HL-60 (cell line): Measurements from ENCODE around the gene PADI2.

Experiments used
- DNase-seq, 2 experiments: peaks; one replicate each; pipeline ENCODE4 v3.0.0-alpha.2; 2010 to 2020; ENCODE audit warnings: low read depth in 1 of 2, low spot score in 1 of 2
- H3K27ac ChIP-seq: fragments of 250-450 bp; sonication (Bioruptor Pico); replicated peaks from 2 replicates; pipeline ENCODE4 v1.5.1; 2020; ENCODE audit warnings: mild to moderate bottlenecking, moderate library complexity
- H3K27me3 ChIP-seq: fragments of 250-450 bp; sonication (Bioruptor Pico); 2 replicates; pipeline ENCODE4 v1.5.1; 2021; ENCODE audit warnings: mild to moderate bottlenecking, moderate library complexity; ENCODE audit not compliant: insufficient read depth, poor library complexity, severe bottlenecking
- H3K4me3 ChIP-seq: replicated peaks from 2 replicates; pipeline ENCODE4 v1.5.1; 2011; ENCODE audit warnings: mild to moderate bottlenecking, control low read depth, low read length; ENCODE audit not compliant: insufficient read depth
- CTCF ChIP-seq: IDR thresholded peaks from one replicate; pipeline ENCODE4 v1.5.1; 2011; ENCODE audit warnings: low read length, control low read depth, inconsistent platforms; ENCODE audit not compliant: insufficient read depth
- GABPA ChIP-seq: IDR thresholded peaks from 2 replicates; pipeline ENCODE4 v1.6.1; 2012; ENCODE audit warnings: low read depth
- POLR2AphosphoS5 ChIP-seq: IDR thresholded peaks from 2 replicates; pipeline ENCODE4 v1.6.1; 2012; ENCODE audit warnings: low read depth
- SPI1 ChIP-seq: IDR thresholded peaks from 2 replicates; pipeline ENCODE4 v1.6.1; 2012; ENCODE audit warnings: low read depth, mild to moderate bottlenecking, borderline replicate concordance
- TF ChIP-seq, protein P1 (sequence below): IDR thresholded peaks from 2 replicates; pipeline ENCODE4 v1.6.1; 2012; ENCODE audit warnings: low read depth; ENCODE audit not compliant: insufficient replicate concordance

The PADI2 gene

DNA sequence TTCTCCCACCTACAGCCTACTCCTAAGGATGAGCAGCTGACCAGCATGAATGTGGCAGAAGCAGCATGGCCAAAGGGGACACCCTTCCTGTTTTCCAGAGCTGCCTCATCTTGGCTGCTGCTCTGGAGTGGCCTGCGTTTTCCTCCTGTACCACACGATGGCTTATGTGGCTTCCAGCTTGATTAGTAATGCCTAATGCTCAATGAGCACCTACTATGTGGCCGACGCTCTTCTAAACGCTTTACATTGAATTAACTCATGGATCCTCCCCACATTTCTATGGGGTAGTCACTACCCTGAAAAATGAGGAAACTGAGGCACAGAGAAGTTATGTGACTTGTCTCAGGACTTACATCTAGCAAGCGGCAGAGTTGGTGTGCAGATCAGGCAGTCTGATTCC is 47.5 kb downstream of the PADI2 start:
- TF ChIP-seq, protein P1, sequence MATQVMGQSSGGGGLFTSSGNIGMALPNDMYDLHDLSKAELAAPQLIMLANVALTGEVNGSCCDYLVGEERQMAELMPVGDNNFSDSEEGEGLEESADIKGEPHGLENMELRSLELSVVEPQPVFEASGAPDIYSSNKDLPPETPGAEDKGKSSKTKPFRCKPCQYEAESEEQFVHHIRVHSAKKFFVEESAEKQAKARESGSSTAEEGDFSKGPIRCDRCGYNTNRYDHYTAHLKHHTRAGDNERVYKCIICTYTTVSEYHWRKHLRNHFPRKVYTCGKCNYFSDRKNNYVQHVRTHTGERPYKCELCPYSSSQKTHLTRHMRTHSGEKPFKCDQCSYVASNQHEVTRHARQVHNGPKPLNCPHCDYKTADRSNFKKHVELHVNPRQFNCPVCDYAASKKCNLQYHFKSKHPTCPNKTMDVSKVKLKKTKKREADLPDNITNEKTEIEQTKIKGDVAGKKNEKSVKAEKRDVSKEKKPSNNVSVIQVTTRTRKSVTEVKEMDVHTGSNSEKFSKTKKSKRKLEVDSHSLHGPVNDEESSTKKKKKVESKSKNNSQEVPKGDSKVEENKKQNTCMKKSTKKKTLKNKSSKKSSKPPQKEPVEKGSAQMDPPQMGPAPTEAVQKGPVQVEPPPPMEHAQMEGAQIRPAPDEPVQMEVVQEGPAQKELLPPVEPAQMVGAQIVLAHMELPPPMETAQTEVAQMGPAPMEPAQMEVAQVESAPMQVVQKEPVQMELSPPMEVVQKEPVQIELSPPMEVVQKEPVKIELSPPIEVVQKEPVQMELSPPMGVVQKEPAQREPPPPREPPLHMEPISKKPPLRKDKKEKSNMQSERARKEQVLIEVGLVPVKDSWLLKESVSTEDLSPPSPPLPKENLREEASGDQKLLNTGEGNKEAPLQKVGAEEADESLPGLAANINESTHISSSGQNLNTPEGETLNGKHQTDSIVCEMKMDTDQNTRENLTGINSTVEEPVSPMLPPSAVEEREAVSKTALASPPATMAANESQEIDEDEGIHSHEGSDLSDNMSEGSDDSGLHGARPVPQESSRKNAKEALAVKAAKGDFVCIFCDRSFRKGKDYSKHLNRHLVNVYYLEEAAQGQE, result no peak
- TF ChIP-seq GABPA, result no peak
- no peak for TF ChIP-seq POLR2AphosphoS5
- no peak for TF ChIP-seq SPI1
- TF ChIP-seq CTCF, result no peak
- Histone ChIP-seq H3K27ac (no peak overlapping the region), H3K27me3 (no peaks in the 10 kb centered on the region), H3K4me3 (no peak overlapping the region)
- no peak for DNase-seq

DNA sequence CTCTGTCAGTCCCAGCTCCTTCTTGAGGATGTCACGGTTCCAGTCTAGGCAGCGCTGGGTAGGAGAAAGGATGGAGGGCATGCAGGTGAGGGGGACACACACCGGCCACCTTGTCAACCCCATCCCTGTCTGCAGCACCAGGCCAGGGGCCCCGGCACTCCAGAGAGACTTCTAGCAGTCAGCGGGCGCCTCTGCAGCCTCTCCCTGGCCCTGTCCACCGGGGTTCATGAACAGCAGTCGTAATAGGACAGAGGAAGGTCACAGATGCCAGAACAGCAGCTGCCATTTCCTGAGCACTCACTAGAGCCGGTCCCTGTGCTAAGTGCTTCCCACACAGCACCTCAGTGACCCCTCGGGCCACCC is 49.1 kb downstream of the PADI2 start:
- Histone ChIP-seq H3K27me3 (no peaks in the 10 kb centered on the region), H3K4me3 (no peak overlapping the region), H3K27ac (no peak overlapping the region)
- TF ChIP-seq, protein P1, result no peak
- TF ChIP-seq SPI1, result no peak
- no peak for TF ChIP-seq GABPA
- no peak for TF ChIP-seq POLR2AphosphoS5
- TF ChIP-seq CTCF, result no peak
- DNase-seq, result no peak

- Histone ChIP-seq H3K27me3 (no peaks in the 10 kb centered on the region), H3K27ac (no peak overlapping the region), H3K4me3 (no peak overlapping the region)
- no peak for DNase-seq
- TF ChIP-seq CTCF, result no peak
- TF ChIP-seq SPI1, result no peak
- TF ChIP-seq, protein P1, result no peak
- TF ChIP-seq POLR2AphosphoS5, result no peak
- TF ChIP-seq GABPA, result no peak
Observed at GRCh38 chr1:17069452-17070162, 49.6 kb downstream of the PADI2 start.
